ENCODE measurements around the gene ACKR4.
"Not testable (repeated sequence)": the region's sequence is repeated elsewhere in the genome, so short reads cannot be mapped to it uniquely, and the experiment has no call there.

The ACKR4 gene

GRCh38 chr3:132595014-132595413, 2.1 kb upstream of the ACKR4 start:
- no peak for DNase-seq

DNA sequence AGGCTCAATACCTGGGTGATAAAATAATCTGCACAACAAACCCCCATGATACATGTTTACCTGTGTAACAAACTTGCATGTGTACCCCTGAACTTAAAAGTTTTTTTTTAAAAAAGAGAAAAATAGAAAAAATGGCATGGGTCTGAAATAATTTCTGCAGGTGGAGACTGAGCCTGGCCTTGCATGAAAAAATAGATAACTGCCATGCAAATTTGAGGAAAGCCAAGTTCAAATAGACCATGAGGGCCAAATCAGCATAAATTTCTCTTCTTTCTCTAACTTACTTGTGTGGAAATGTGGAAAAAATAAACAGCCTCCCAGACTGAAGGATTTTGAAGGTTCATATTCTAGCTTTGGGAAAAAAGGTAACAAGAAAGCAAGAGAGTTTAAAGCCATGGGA, 744 bp upstream of the ACKR4 start:
- no peak for DNase-seq

GRCh38 chr3:132597660-132598059, 590 bp downstream of the ACKR4 start:
- no peak for DNase-seq

GRCh38 chr3:132598181-132598580, 1.1 kb downstream of the ACKR4 start:
- DNase-seq = no peak

DNA sequence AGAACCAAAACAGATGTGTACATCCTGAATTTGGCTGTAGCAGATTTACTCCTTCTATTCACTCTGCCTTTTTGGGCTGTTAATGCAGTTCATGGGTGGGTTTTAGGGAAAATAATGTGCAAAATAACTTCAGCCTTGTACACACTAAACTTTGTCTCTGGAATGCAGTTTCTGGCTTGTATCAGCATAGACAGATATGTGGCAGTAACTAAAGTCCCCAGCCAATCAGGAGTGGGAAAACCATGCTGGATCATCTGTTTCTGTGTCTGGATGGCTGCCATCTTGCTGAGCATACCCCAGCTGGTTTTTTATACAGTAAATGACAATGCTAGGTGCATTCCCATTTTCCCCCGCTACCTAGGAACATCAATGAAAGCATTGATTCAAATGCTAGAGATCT, 3.5 kb downstream of the ACKR4 start:
- not testable (repeated sequence) for DNase-seq

- DNase-seq = no peak
Measured at GRCh38 chr3:132605374-132605792, 8.3 kb downstream of the ACKR4 start.

DNA sequence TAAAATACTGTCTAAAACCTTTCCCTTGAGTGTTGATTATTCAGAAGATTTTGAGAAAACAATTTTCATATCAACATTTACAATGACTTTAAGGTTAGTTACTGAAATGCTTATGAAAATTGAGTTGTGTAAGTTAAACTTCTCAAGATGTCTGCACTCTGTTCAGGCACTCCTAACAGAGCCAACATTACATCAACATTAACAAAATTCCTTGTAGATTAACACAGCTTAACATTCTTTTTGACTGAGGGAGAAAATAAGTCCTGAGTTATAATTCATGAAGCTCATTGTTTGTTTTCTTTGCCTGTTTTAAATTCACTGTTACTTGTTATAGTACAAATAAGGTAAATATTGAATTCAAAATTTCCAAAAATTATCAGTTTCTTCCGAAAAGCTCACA, 9.0 kb downstream of the ACKR4 start:
- no peak for DNase-seq

GRCh38 chr3:132606620-132607019, 9.6 kb downstream of the ACKR4 start:
- DNase-seq = not testable (repeated sequence)

- DNase-seq = not testable (repeated sequence)
Measured at GRCh38 chr3:132615301-132615700, 18.2 kb downstream of the ACKR4 start.

DNA sequence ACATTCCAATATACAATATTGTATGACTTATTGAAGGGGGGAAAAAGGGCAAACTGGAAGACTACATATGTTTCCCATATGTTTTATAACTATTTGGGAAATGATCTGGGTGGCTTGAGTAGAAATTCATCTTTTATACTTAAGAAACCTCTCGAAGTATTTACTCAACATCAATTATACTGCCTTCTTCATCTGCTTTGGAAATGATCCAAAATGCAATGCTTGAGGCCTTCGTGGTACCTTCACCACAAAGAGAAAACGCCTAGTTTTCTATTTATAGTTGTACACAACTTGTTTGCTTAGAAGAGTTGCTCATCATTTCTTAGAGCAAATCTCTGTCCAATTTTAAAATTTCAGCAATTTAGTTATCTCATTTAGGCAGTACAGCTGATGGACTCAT, 18.8 kb downstream of the ACKR4 start:
- no peak for DNase-seq

DNA sequence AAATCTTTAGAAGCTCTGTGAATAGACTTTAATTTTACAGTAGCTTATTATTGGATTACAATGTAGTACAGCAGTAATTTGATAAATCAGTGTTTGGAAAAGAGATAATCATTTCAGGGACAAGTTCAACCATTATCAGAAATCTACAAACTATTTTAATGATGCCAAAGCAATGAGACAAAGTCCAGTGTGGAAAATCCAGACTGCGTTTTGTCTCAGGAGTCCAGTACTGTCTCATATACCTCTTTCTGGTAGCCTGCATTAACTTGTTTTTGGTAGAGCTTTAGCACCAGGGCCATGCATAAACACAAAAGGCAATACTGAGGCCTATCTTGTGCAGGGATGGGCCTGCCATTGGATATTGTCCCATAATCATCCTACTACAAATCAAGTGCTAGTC, 19.7 kb downstream of the ACKR4 start:
- no peak for DNase-seq

DNA sequence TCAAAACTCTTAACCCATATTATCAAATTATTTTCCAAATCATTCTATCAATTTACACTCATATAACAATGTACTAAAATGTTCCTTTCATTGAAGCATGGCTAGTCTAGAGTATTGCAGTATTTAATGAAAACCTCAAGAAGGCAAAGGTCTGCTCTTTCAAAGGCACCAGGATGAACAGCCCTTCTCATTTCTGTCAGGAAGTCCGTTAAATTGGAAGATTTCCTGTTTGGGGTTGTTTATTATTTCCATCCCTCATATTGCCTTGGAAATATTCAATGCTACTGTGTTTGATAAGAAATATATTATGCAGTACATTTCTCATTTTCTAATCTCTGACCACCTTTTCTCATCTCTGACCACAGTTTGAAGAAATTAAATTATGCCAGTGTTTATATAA, 25.1 kb downstream of the ACKR4 start:
- DNase-seq = no peak

DNA sequence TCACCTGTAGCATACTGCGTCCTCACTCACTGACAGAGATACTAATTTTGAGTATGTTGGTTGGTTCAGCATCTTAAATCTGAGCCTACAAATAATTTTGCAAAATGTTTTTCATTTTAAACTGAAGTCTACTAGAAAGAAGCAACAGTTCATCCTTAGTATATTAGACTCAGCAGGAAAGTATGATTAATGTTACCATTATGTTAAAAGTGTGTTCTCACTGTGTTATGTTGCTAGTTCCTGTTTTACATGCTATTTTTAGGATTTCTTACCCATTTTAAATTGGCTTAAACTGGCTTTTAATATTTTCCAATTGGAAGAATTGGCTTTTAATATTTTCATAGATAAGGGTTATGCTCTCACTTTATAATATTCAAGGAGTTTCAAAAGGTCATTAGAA, 25.7 kb downstream of the ACKR4 start:
- DNase-seq = no peak

GRCh38 chr3:132623646-132624045, 26.6 kb downstream of the ACKR4 start:
- DNase-seq = no peak

GRCh38 chr3:132624790-132625189, 27.7 kb downstream of the ACKR4 start:
- no peak for DNase-seq

- DNase-seq = no peak
Measured at GRCh38 chr3:132625613-132626012, 28.5 kb downstream of the ACKR4 start.

DNA sequence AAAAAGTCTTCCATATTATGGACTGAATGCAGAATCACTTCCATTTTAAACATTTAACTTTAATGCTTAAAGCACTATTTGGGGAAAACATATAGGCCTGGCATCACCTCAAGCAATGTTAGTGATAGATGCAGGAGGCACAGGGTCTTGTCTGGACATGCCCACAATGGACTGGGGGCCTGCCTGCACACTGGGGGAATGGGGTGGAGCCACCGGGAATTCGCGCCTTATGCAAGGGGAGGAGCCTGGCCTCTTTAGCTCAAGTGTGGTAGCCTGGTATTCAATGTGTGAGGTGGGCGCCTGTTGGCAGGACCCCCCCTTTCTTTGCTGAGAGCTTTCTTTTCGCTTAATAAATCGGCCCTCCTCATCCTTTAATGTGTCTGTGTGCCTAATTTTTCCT, 29.9 kb downstream of the ACKR4 start:
- no peak for DNase-seq

- DNase-seq = no peak
Measured at GRCh38 chr3:132628157-132628556, 31.1 kb downstream of the ACKR4 start.

DNA sequence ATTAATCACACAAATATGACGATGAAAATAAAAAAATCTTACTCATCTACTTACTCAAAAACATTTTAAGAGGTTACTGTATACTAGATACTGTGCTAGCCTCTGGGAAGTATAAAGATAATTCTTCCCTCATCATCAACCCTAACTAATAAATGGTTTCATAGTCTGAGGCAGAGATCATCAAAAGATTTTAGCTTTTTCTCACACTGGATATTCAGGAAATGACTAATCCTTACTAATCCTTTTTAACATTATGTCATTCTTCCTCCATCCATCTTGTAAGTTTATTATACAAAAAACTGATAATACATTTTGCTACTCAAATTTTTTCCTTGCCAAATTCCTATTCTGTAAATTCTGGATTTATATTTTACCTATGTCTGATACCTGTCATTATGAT, 32.9 kb downstream of the ACKR4 start:
- no peak for DNase-seq

GRCh38 chr3:132630612-132631011, 33.5 kb downstream of the ACKR4 start:
- DNase-seq = no peak

GRCh38 chr3:132635052-132635451, 38.0 kb downstream of the ACKR4 start:
- no peak for DNase-seq

- no peak for DNase-seq
Measured at GRCh38 chr3:132637590-132637989, 40.5 kb downstream of the ACKR4 start.

DNA sequence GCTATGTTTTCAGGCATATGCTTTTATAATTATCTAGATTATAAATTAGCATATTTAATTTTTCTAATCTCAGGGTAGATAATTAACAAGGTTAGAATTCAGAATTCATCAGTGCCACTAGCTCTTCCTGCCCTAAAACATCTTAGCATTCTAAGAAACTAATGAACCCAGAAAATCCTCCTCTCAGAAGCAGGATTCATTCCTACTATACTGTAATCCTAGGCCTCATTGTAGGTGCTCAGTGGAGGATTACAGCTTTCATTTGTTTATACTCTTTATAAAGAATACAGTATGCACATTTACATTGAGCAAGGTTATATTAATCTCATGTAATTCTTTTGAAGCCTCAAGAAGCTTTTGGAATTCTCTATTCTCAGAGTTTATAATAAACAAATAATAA, 41.6 kb downstream of the ACKR4 start:
- DNase-seq = no peak

DNA sequence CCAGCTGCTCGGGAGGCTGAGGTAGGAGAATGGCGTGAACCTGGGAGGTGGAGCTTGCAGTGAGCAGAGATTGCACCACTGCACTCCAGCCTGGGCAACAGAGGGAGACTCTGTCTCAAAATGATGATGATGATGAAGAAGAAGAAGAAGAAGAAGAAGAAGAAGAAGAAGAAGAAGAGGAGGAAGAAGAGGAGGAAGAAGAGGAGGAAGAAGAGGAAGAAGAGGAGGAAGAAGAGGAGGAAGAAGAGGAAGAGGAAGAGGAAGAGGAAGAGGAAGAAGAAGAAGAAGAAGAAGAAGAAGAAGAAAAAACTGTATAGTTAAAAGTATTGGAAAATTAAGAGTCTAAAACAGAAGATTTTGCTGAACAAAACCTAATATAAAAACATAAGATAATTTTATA, 44.4 kb downstream of the ACKR4 start:
- not testable (repeated sequence) for DNase-seq

DNA sequence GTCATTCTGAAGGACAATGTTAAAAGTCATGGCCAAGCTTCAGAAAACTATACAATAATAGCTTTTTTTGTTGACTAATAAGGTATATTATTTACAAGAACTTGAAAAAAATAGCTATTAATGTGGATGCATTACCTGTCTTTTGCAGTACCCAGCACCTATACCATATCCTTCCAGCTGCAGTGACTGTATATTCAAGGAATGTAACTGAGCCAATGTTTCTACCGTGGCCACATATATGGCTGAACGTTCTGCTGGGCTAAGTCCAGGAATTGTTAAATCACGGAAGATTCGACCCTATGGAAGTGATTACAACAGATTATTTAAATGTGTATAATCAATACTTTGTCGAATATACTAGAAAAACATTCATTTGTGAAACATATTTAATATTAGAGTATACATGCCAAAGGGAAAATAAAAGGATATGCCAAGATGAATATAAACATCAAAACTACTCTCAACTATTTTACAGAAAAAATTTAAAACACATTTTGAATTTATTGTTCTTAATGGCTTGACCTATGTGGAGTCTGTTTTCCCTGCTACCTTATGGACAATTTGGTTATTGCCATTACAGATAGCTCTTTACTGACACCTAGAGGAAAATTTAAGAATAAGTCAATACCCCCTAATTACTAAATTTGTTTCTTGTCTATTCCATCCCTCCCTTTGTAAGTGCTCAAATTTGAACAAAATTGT, 44.9 kb downstream of the ACKR4 start:
- peak; percentile 32 for DNase-seq

- no peak for DNase-seq
Measured at GRCh38 chr3:132642539-132642847, 45.4 kb downstream of the ACKR4 start.

All from DMS 273 treated with DMSO at 0.1 percent for 48 hours (cell line).